Duodenal mucosa (tissue), 2 donors: Measurements from ENCODE around the gene HOXD8.

Experiments used
- H3K27ac ChIP-seq: one replicate; pipeline ENCODE4 v1.7.0; 2013; ENCODE audit warnings: low read depth, low read length
- H3K27me3 ChIP-seq, 2 donors: one replicate each; pipeline ENCODE4 v1.7.0; 2013; ENCODE audit warnings: low read length in 2 of 2, control low read depth in 1 of 2; ENCODE audit not compliant: insufficient read depth in 2 of 2, control insufficient read depth in 1 of 2
- H3K36me3 ChIP-seq, 2 donors: one replicate each; pipeline ENCODE4 v1.7.0; 2013; ENCODE audit warnings: low read length in 2 of 2, control low read depth in 1 of 2; ENCODE audit not compliant: insufficient read depth in 2 of 2, control insufficient read depth in 1 of 2
- H3K4me1 ChIP-seq, 2 donors: one replicate each; pipeline ENCODE4 v1.7.0; 2013; ENCODE audit warnings: low read length in 2 of 2, control low read depth in 1 of 2; ENCODE audit not compliant: insufficient read depth in 2 of 2, control insufficient read depth in 1 of 2
- H3K4me3 ChIP-seq, 2 donors: one replicate each; pipeline ENCODE4 v1.7.0; 2013; ENCODE audit warnings: low read length in 2 of 2, low read depth in 1 of 2
- H3K9ac ChIP-seq, 2 donors: one replicate each; pipeline ENCODE4 v1.7.0; 2013; ENCODE audit warnings: low read length in 2 of 2, low read depth in 1 of 2
- H3K9me3 ChIP-seq, 2 donors: one replicate each; pipeline ENCODE4 v1.7.0; 2013; ENCODE audit warnings: low read length in 2 of 2, control low read depth in 1 of 2; ENCODE audit not compliant: control insufficient read depth in 1 of 2

HOXD8 gene

DNA sequence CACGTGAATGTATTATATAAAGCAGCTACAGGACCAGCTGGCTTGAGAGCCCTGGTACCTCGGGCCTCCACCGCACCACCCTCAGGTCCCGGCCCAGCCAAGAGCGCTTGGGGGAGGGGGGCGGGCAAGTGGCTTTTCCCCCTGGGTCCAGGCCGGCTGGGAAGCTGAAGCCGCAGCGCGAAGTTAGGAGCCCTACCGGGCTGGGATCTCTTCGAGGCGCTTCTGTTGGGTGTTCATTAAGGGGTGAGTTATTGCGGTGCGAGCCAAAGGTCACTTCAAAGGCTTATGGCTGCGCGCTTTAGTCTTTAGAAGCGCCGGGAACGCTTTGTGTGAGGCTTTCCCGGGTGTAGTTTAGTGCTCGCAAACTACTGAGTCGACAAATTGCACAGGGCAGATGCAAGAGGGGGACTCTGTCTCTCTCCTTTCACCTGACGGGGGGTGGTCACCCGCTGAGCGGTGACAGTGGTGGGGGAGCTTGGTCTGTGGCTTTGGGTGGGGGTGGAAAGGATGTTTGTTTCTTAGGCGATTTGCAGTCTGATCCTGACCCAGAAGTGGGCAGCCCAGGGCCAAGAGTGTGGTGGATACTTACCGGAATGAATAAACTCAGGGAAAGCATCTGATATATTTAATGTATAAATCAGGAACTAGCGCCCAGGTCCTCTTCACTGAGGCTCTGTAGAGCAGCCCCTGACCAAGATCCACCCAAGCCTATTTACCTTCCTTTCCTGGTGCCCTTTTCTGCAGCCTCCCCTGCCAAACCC lies 33.6 kb downstream of the HOXD8 start:
- Histone ChIP-seq H3K4me3 (no peak overlapping the region), H3K9ac (no peak overlapping the region), H3K9me3 (no peaks in the 10 kb centered on the region), H3K4me1 (no peaks in the 10 kb centered on the region), H3K36me3 (no peaks in the 10 kb centered on the region), H3K27ac (no peak overlapping the region), H3K27me3 (peaks cover 83 to 95% of the 10 kb centered on the region in 2 donors)

GRCh38 chr2:176163672-176164056 lies 34.2 kb downstream of the HOXD8 start:
- Histone ChIP-seq H3K9me3 (no peaks in the 10 kb centered on the region), H3K27ac (no peak overlapping the region), H3K4me1 (no peaks in the 10 kb centered on the region), H3K9ac (no peak overlapping the region), H3K36me3 (no peaks in the 10 kb centered on the region), H3K27me3 (peaks cover 79 to 90% of the 10 kb centered on the region in 2 donors), H3K4me3 (no peak overlapping the region)

GRCh38 chr2:176164201-176164600 lies 34.7 kb downstream of the HOXD8 start:
- H3K27me3 ChIP-seq, result peaks cover 79 to 89% of the 10 kb centered on the region in 2 donors
- no peak overlapping the region for H3K27ac ChIP-seq
- no peaks in the 10 kb centered on the region for H3K4me1 ChIP-seq
- no peaks in the 10 kb centered on the region for H3K9me3 ChIP-seq
- H3K36me3 ChIP-seq, result no peaks in the 10 kb centered on the region
- no peak overlapping the region for H3K4me3 ChIP-seq
- no peak overlapping the region for H3K9ac ChIP-seq

DNA sequence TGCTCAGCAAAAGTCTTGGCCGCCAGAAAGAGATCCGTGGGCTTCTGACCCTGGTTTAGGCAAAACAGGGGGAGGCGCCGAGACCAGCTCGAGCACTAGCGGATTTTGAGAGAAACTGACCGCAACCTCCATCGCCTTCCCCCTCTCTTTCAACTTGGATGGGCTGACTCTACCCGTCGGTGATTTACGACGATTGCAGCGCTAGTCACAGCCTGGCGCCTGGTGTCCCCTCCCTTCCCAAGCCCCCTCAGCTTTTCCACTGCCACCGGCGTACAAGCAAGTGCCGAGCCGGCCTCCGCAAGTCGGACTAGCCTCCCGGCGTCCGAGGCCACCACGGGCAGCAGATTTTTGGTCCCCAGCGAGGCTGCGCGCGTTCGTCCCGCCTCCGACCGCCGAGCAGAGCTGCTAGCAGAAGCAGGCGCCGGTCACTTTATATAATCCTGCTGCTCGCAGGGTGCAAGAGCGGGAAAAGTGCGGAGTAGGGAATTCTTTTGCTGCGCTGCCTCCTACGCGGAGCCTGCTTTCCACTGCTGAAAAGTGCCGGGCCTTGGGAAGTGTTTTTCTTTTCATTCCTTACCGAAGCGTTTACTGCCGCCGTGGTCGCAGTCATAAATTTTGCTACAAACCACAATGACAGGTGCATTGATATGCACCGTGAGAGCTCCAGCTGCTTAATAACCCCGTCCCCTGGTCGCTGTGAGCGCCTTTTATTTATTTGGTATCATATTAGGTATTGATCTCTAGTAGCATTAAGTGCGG lies 35.3 kb downstream of the HOXD8 start:
- H3K9me3 ChIP-seq, result no peaks in the 10 kb centered on the region
- no peak overlapping the region for H3K27ac ChIP-seq
- peaks cover 79 to 89% of the 10 kb centered on the region in 2 donors for H3K27me3 ChIP-seq
- no peaks in the 10 kb centered on the region for H3K36me3 ChIP-seq
- no peak overlapping the region for H3K9ac ChIP-seq
- H3K4me3 ChIP-seq, result no peak overlapping the region
- no peaks in the 10 kb centered on the region for H3K4me1 ChIP-seq

DNA sequence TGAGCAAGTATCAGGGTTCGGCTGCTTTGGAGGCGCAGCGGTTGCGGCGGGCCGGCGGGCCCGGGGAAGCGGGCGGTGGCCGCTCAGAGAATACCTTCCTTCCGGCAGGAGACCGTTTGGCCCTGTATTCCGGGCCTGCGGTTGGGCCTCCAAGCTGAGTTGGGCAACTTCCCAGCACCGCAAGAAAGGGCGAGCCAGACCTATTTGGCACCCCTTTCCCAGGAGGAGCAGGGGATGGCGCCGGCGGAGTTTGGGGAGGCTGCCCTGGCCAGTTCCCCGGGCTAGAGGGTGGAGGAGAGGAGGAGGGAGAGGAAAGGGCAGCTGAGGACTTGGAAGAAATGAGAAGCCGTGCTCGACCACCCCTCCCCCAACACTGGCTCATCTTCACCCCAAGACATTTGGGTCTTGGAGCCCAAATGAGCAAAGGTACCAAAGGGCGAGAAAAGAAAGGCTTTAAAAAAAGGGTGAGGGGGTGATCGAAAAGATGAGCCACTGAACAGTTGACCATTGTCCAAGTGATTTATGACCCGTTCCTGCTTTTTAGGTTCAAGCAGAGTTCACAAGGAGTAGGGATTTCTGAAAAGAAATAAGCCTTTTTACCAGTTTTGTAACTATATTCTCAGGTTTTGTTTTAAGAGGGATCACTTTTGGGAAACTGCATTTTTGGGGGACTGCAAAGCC lies 36.0 kb downstream of the HOXD8 start:
- no peak overlapping the region for H3K27ac ChIP-seq
- no peak overlapping the region for H3K9ac ChIP-seq
- H3K4me3 ChIP-seq, result no peak overlapping the region
- H3K27me3 ChIP-seq, result peaks cover 78 to 89% of the 10 kb centered on the region in 2 donors
- no peaks in the 10 kb centered on the region for H3K4me1 ChIP-seq
- no peaks in the 10 kb centered on the region for H3K9me3 ChIP-seq
- H3K36me3 ChIP-seq, result no peaks in the 10 kb centered on the region

- Histone ChIP-seq H3K4me1 (no peaks in the 10 kb centered on the region), H3K27me3 (peaks cover 78 to 89% of the 10 kb centered on the region in 2 donors), H3K4me3 (no peak overlapping the region), H3K9me3 (no peaks in the 10 kb centered on the region), H3K36me3 (no peaks in the 10 kb centered on the region), H3K27ac (no peak overlapping the region), H3K9ac (no peak overlapping the region)
These were observed 36.8 kb downstream of the HOXD8 start for GRCh38 chr2:176166272-176166671.

DNA sequence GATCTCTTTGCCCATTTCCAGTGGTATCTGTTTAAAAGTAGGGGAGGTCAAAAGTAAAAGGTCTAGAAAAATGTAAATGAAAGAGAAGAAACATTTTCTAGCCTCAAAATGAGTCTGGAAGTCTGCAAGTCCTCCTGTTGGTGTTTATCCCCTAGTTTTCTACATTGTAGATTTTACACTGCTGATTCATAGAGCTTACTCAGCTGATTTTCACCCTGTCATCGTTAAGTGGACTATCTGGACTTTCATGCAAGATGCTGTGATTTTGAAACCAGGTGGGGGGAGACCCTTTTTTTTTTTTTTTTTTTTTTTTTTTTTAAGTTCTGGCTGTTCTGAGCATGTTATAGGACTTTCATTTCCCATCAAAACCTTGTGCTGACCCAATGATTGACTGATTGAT lies 37.9 kb downstream of the HOXD8 start:
- Histone ChIP-seq H3K4me1 (no peaks in the 10 kb centered on the region), H3K9me3 (no peaks in the 10 kb centered on the region), H3K27me3 (peaks cover 78 to 86% of the 10 kb centered on the region in 2 donors), H3K9ac (no peak overlapping the region), H3K27ac (no peak overlapping the region), H3K4me3 (no peak overlapping the region), H3K36me3 (no peaks in the 10 kb centered on the region)

- Histone ChIP-seq H3K9ac (no peak overlapping the region), H3K9me3 (no peaks in the 10 kb centered on the region), H3K4me3 (no peak overlapping the region), H3K4me1 (no peaks in the 10 kb centered on the region), H3K27me3 (peaks cover 77 to 88% of the 10 kb centered on the region in 2 donors), H3K36me3 (no peaks in the 10 kb centered on the region), H3K27ac (peak overlapping the region; percentile 13)
These were observed 39.7 kb downstream of the HOXD8 start for GRCh38 chr2:176169181-176169580.

DNA sequence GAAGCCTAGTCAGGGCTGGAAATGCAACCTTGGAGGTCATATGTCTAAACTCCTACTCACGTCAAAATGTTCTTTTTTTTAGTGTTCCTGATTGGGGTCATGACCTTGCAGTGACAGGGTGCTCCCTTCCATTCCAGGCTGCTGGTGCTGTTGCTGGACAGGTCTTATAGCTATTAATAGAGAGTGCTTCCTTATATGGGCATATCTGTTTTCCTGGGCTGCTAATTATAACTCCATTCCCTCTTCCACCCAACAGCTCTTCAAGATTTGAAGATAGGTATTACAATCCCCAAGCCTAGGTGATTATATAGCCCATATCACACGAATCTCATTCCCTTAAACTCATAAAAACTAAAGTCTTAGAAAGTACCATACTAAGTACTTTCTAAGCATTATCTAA lies 40.2 kb downstream of the HOXD8 start:
- H3K4me1 ChIP-seq, result no peaks in the 10 kb centered on the region
- H3K9me3 ChIP-seq, result no peaks in the 10 kb centered on the region
- no peak overlapping the region for H3K9ac ChIP-seq
- no peak overlapping the region for H3K27ac ChIP-seq
- H3K4me3 ChIP-seq, result no peak overlapping the region
- H3K27me3 ChIP-seq, result peaks cover 77 to 88% of the 10 kb centered on the region in 2 donors
- H3K36me3 ChIP-seq, result no peaks in the 10 kb centered on the region
